Keratinocyte (primary cell): ENCODE results near the gene TRAF5. TPM values are rescaled to one million over a fixed set of nuclear protein-coding genes. Genes with fewer than 3 reads are reported as not detected.

Source experiments
- DNase-seq: peaks from one replicate; pipeline ENCODE4 v3.0.0-alpha.2; 2011; ENCODE audit warnings: low read depth, missing footprints, low spot score
- FAIRE-seq: peaks from 2 replicates; lab custom pipeline; 2011; peaks lifted over from hg19 to GRCh38; lab: Jason Lieb, UNC
- H2AFZ ChIP-seq: 2 replicates; pipeline ENCODE4 v1.6.0; 2012; ENCODE audit warnings: low read length, control low read depth, inconsistent platforms; ENCODE audit not compliant: control insufficient read depth
- H3K27ac ChIP-seq: 2 replicates; pipeline ENCODE4 v1.5.1; 2011; ENCODE audit warnings: low read length; ENCODE audit not compliant: control insufficient read depth, insufficient read depth
- H3K27me3 ChIP-seq: 3 replicates; pipeline ENCODE4 v1.6.0; 2011; ENCODE audit warnings: low read length; ENCODE audit not compliant: control insufficient read depth, insufficient read depth; ENCODE audit errors: extremely low read depth
- H3K36me3 ChIP-seq, 2 experiments: 2 replicates in 1 of 2; 3 replicates in 1 of 2; pipeline ENCODE4 v1.5.1; 2011; ENCODE audit warnings: low read length in 2 of 2, mild to moderate bottlenecking in 1 of 2; ENCODE audit not compliant: control insufficient read depth in 2 of 2, insufficient read depth in 2 of 2; ENCODE audit errors: extremely low read depth in 1 of 2
- H3K4me1 ChIP-seq: 3 replicates; pipeline ENCODE4 v1.5.1; 2011; ENCODE audit warnings: low read length; ENCODE audit not compliant: control insufficient read depth, insufficient read depth; ENCODE audit errors: extremely low read depth
- H3K4me2 ChIP-seq: 3 replicates; pipeline ENCODE4 v1.6.0; 2011; ENCODE audit warnings: low read depth, low read length; ENCODE audit not compliant: control insufficient read depth, insufficient read depth; ENCODE audit errors: extremely low read depth
- H3K4me3 ChIP-seq, 3 experiments: fragments of 200-600 bp in 1 of 3; sonication (generic) in 1 of 3; 2 replicates in 2 of 3; 3 replicates in 1 of 3; pipeline ENCODE4 v1.5.1; 2011 to 2016; ENCODE audit warnings: low read length in 3 of 3, mild to moderate bottlenecking in 3 of 3, control low read depth in 2 of 3, inconsistent platforms in 1 of 3, low read depth in 1 of 3, mixed read lengths in 1 of 3, mixed run types in 1 of 3, moderate library complexity in 1 of 3; ENCODE audit not compliant: control insufficient read depth in 2 of 3, insufficient read depth in 2 of 3; ENCODE audit errors: extremely low read depth in 1 of 3
- H3K79me2 ChIP-seq: 2 replicates; pipeline ENCODE4 v1.6.0; 2012; ENCODE audit warnings: low read length; ENCODE audit not compliant: control insufficient read depth, insufficient read depth
- H3K9ac ChIP-seq: 3 replicates; pipeline ENCODE4 v1.6.0; 2011; ENCODE audit warnings: low read length; ENCODE audit not compliant: control insufficient read depth, insufficient read depth; ENCODE audit errors: extremely low read depth
- H3K9me1 ChIP-seq: 3 replicates; pipeline ENCODE4 v1.6.0; 2011; ENCODE audit warnings: low read length; ENCODE audit not compliant: control insufficient read depth, insufficient read depth; ENCODE audit errors: extremely low read depth
- H3K9me3 ChIP-seq: 2 replicates; pipeline ENCODE4 v1.5.1; 2012; ENCODE audit warnings: low read depth, low read length; ENCODE audit not compliant: control insufficient read depth
- H4K20me1 ChIP-seq: 3 replicates; pipeline ENCODE4 v1.6.0; 2011; ENCODE audit warnings: low read length; ENCODE audit not compliant: control insufficient read depth, insufficient read depth; ENCODE audit errors: extremely low read depth
- CTCF ChIP-seq, 3 experiments: IDR thresholded peaks in 1 of 3; conservative IDR thresholded peaks in 1 of 3; optimal IDR thresholded peaks in 1 of 3; 2 replicates in 2 of 3; 3 replicates in 1 of 3; pipeline versions ENCODE3 to v1.5.1; 2011; ENCODE audit warnings: low read length in 3 of 3, mild to moderate bottlenecking in 3 of 3, moderate library complexity in 2 of 3, control low read depth in 1 of 3, inconsistent platforms in 1 of 3; ENCODE audit not compliant: insufficient read depth in 2 of 3; ENCODE audit errors: extremely low read depth in 1 of 3
- EZH2 ChIP-seq: IDR thresholded peaks from one replicate; pipeline ENCODE4 v1.6.1; 2012; ENCODE audit warnings: inconsistent platforms, mild to moderate bottlenecking, low read length, moderate library complexity
- dilution Hi-C: fragments of 300-500 bp; cut with MboI; formaldehyde crosslinking; loops from one replicate; pipeline ENCODE4 v1.7.0; 2020; ENCODE audit warnings: low sequenced_read_pairs; ENCODE audit not compliant: extremely low pct_ligation_motif_present
- polyA plus RNA-seq, 5 experiments: library from polyadenylated mRNA; depleted of rRNA in 3 of 5; stranded (reverse) in 3 of 5; stranded (forward) in 1 of 5; unstranded in 1 of 5; fragments of >200 nt; gene quantifications; 1 replicate in 1 of 5; 2 replicates in 3 of 5; 3 replicates in 1 of 5; pipeline versions ENCODE4 v1.2.1 to v1.2.3, GENCODE V29; 2011 to 2012; ENCODE audit warnings: missing spikeins in 2 of 5, low read depth in 1 of 5, low replicate concordance in 1 of 5

TRAF5 gene
- polyA plus RNA-seq, 1 donor (not counting 4 experiments of a cell fraction or from before 2014, with no cell fraction given), result 2.1 TPM

- H3K27ac ChIP-seq, result no peak overlapping the region
- H3K4me2 ChIP-seq, result no peak overlapping the region
- H3K9me1 ChIP-seq, result no peaks in the 10 kb centered on the region
- no peaks in the 10 kb centered on the region for H3K27me3 ChIP-seq
- DNase-seq, result no peak
- H4K20me1 ChIP-seq, result no peaks in the 10 kb centered on the region
- no peaks in the 10 kb centered on the region for H3K9me3 ChIP-seq
- H3K9ac ChIP-seq, result no peak overlapping the region
- H3K79me2 ChIP-seq, result no peaks in the 10 kb centered on the region
- H3K4me1 ChIP-seq, result peaks cover 13% of the 10 kb centered on the region
- dilution Hi-C loops, result no loop called here
- H3K36me3 ChIP-seq, result no peaks in the 10 kb centered on the region
- no peak overlapping the region for H2AFZ ChIP-seq
- FAIRE-seq, result no peak
- TF ChIP-seq CTCF (optimal IDR thresholded peaks at IDR 0.05 in 1 of 3, IDR thresholded peaks at IDR 0.05 in 1 of 3, conservative IDR thresholded peaks at IDR 0.05 in 1 of 3; ENCODE audit: extremely low read depth in 1 of 3, insufficient read depth in 2 of 3, low read length in 3 of 3), result no peak
- TF ChIP-seq EZH2, result no peak
- H3K4me3 ChIP-seq, result no peak overlapping the region
Observed at GRCh38 chr1:211331011-211331709, 4.5 kb downstream of the TRAF5 start.

GRCh38 chr1:211332036-211332616 is 5.5 kb downstream of the TRAF5 start:
- DNase-seq (no peak), FAIRE-seq (no peak)
- dilution Hi-C loops, result no loop called here
- H3K27me3 ChIP-seq, result no peaks in the 10 kb centered on the region
- H2AFZ ChIP-seq, result no peak overlapping the region
- H4K20me1 ChIP-seq, result no peaks in the 10 kb centered on the region
- no peaks in the 10 kb centered on the region for H3K79me2 ChIP-seq
- TF ChIP-seq CTCF (optimal IDR thresholded peaks at IDR 0.05 in 1 of 3, IDR thresholded peaks at IDR 0.05 in 1 of 3, conservative IDR thresholded peaks at IDR 0.05 in 1 of 3; ENCODE audit: extremely low read depth in 1 of 3, insufficient read depth in 2 of 3, low read length in 3 of 3) (no peak), EZH2 (no peak)
- H3K9ac ChIP-seq, result no peak overlapping the region
- H3K36me3 ChIP-seq, result no peaks in the 10 kb centered on the region
- no peak overlapping the region for H3K4me3 ChIP-seq
- no peaks in the 10 kb centered on the region for H3K9me3 ChIP-seq
- H3K4me2 ChIP-seq, result no peak overlapping the region
- no peak overlapping the region for H3K27ac ChIP-seq
- peaks cover 10% of the 10 kb centered on the region for H3K4me1 ChIP-seq
- H3K9me1 ChIP-seq, result no peaks in the 10 kb centered on the region
